ENCODE results near the gene PLXNC1.

PLXNC1 gene

DNA sequence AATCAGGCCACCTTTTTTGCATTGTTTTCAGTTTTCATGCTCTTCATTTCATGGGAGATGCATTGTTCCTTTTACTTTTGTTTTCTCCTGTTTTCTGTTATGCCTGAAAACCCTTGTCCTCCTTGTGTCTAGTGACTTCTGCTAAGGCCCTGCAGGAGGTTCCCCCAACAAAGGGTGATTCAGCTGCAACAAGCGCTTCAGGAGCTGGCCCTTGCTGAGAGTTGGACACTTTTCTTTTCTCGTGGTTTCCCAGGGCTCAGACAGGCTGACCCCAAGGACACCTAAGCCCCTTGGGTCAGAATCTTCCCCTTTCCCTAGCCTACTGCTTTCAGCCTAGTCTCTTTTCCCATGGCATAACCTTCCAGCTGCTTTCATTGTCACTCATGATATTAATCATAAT is 98.9 kb downstream of the PLXNC1 start:
- Histone ChIP-seq H3K4me3 (ENCODE audit: control insufficient read depth in 1 of 7, extremely low read depth in 1 of 7, insufficient read depth in 4 of 7, low read depth in 2 of 7, low read length in 6 of 7) (no peak overlapping the region), H3K36me3 (ENCODE audit: control insufficient read depth in 4 of 4, insufficient read depth in 4 of 4, low read length in 3 of 4) (peaks cover 7 to 41% (median 16%) of the 10 kb centered on the region in 4 experiments), H3K4me1 (ENCODE audit: control extremely low read depth in 1 of 4, control insufficient read depth in 4 of 4, insufficient read depth in 4 of 4, low read length in 3 of 4) (peaks cover 14 to 53% (median 37%) of the 10 kb centered on the region in 4 experiments), H3K27me3 (replicated peaks in 2 of 5; ENCODE audit: control insufficient read depth in 4 of 5, insufficient read depth in 5 of 5, low read length in 4 of 5) (no peaks in the 10 kb centered on the region), H3K27ac (ENCODE audit: insufficient read depth in 1 of 2, low read depth in 1 of 2, low read length in 2 of 2, poor library complexity in 1 of 2, severe bottlenecking in 2 of 2) (no peak overlapping the region), H3K9me3 (ENCODE audit: control extremely low read depth in 1 of 5, control insufficient read depth in 4 of 5, insufficient read depth in 2 of 5, low read depth in 1 of 5, low read length in 4 of 5) (no peaks in the 10 kb centered on the region)
- no peak for DNase-seq
- ChIA-PET POLR2A (no interaction called here), CTCF (interaction anchor here (1.2 to 3.0 kb wide), 3 partner anchors 15 to 144 kb away, joined by 3 to 13 read pairs (median 4); no protein-coding TSS in a partner anchor)
- WGBS (ENCODE audit: insufficient coverage), result 69% methylated on average over 2 of the region's 2 CpGs

DNA sequence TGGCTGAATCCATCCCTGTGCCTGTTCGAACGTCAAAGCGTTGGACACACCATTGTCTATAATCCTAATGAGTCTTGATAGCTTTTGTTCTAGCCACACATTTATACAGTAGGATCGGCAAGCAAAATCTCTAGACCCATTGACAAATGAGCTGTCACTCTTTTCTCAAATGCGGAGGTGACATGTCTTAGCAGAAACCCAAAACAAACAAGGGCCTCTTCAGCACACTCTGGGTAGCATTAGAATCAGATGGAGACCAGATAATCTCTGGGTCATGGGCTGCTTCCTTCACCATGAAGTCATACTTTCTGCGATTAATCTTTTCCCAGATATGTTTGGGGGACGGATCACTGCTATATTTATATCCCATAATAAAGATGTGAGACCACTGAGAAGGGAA is 100.2 kb downstream of the PLXNC1 start:
- H3K4me1 ChIP-seq (ENCODE audit: control extremely low read depth in 1 of 4, control insufficient read depth in 4 of 4, insufficient read depth in 4 of 4, low read length in 3 of 4), result peaks cover 10 to 40% (median 34%) of the 10 kb centered on the region in 4 experiments
- H3K9me3 ChIP-seq (ENCODE audit: control extremely low read depth in 1 of 5, control insufficient read depth in 4 of 5, insufficient read depth in 2 of 5, low read depth in 1 of 5, low read length in 4 of 5), result no peaks in the 10 kb centered on the region
- no peak for DNase-seq
- H3K27ac ChIP-seq (ENCODE audit: insufficient read depth in 1 of 2, low read depth in 1 of 2, low read length in 2 of 2, poor library complexity in 1 of 2, severe bottlenecking in 2 of 2), result no peak overlapping the region
- H3K4me3 ChIP-seq (ENCODE audit: control insufficient read depth in 1 of 7, extremely low read depth in 1 of 7, insufficient read depth in 4 of 7, low read depth in 2 of 7, low read length in 6 of 7), result no peak overlapping the region
- POLR2A ChIA-PET, result no interaction called here
- no peaks in the 10 kb centered on the region for H3K27me3 ChIP-seq (replicated peaks in 2 of 5; ENCODE audit: control insufficient read depth in 4 of 5, insufficient read depth in 5 of 5, low read length in 4 of 5)
- H3K36me3 ChIP-seq (ENCODE audit: control insufficient read depth in 4 of 4, insufficient read depth in 4 of 4, low read length in 3 of 4), result peaks cover 10 to 45% (median 15%) of the 10 kb centered on the region in 4 experiments
- 99% methylated on average over 6 of the region's 7 CpGs for WGBS (ENCODE audit: insufficient coverage)
- CTCF ChIA-PET, result interaction anchor here (1.0 to 3.0 kb wide), 4 partner anchors 12 to 145 kb away, joined by 3 to 13 read pairs (median 4); no protein-coding TSS in a partner anchor

DNA sequence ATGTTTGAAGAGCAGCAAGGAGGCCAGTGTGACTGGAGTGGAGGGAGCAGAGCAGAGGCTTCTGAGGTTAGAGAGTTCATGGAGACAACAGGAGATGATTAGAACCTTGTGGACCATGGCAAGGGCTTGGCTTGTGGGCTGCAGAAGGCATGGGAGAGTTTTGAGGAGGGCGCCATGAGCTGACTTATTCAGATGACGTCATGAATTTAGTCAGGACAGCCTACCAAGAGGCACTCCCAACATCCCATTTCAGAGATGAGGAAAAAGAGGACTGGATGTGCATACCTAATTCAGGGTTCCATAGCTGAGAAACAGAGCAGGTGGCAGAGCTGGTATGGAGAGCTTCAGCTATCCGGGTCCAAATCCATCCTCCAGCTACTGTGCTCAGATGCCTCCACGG is 101.8 kb downstream of the PLXNC1 start:
- Histone ChIP-seq H3K27ac (ENCODE audit: insufficient read depth in 1 of 2, low read depth in 1 of 2, low read length in 2 of 2, poor library complexity in 1 of 2, severe bottlenecking in 2 of 2) (no peak overlapping the region), H3K27me3 (replicated peaks in 2 of 5; ENCODE audit: control insufficient read depth in 4 of 5, insufficient read depth in 5 of 5, low read length in 4 of 5) (no peaks in the 10 kb centered on the region), H3K9me3 (ENCODE audit: control extremely low read depth in 1 of 5, control insufficient read depth in 4 of 5, insufficient read depth in 2 of 5, low read depth in 1 of 5, low read length in 4 of 5) (no peaks in the 10 kb centered on the region), H3K36me3 (ENCODE audit: control insufficient read depth in 4 of 4, insufficient read depth in 4 of 4, low read length in 3 of 4) (peaks cover 10 to 58% (median 22%) of the 10 kb centered on the region in 4 experiments), H3K4me1 (ENCODE audit: control extremely low read depth in 1 of 4, control insufficient read depth in 4 of 4, insufficient read depth in 4 of 4, low read length in 3 of 4) (peaks cover 2 to 27% (median 23%) of the 10 kb centered on the region in 4 experiments), H3K4me3 (ENCODE audit: control insufficient read depth in 1 of 7, extremely low read depth in 1 of 7, insufficient read depth in 4 of 7, low read depth in 2 of 7, low read length in 6 of 7) (no peak overlapping the region)
- 94% methylated on average over 4 of the region's 4 CpGs for WGBS (ENCODE audit: insufficient coverage)
- POLR2A ChIA-PET, result interaction anchor here (0.7 kb wide), 1 partner anchor 34 kb away, joined by 4 read pairs; no protein-coding TSS in a partner anchor
- DNase-seq, result no peak
- CTCF ChIA-PET, result interaction anchor here (1.3 kb wide), 1 partner anchor 12 kb away, joined by 4 read pairs; no protein-coding TSS in a partner anchor

DNA sequence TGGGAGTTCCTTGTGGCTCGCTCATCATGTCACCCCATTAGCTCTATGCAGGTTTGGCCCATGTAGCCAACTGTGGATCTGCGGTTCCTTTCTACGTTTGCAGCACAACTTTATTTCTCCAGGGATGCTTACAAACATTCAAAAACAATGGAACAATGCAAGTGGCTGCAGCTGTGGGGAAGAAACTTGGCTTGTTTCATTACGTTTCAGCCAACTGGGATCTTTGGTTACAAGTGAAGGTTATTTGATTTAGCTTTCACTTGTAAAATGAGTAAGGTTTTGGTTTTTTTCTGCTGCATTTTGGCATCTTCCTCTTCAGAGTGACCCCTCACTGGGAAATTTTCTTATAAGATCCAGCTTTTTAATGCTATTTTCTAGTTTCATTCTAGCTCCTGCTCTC is 105.9 kb downstream of the PLXNC1 start:
- no peak for DNase-seq
- Histone ChIP-seq H3K27ac (ENCODE audit: insufficient read depth in 1 of 2, low read depth in 1 of 2, low read length in 2 of 2, poor library complexity in 1 of 2, severe bottlenecking in 2 of 2) (no peak overlapping the region), H3K27me3 (replicated peaks in 2 of 5; ENCODE audit: control insufficient read depth in 4 of 5, insufficient read depth in 5 of 5, low read length in 4 of 5) (no peaks in the 10 kb centered on the region), H3K36me3 (ENCODE audit: control insufficient read depth in 4 of 4, insufficient read depth in 4 of 4, low read length in 3 of 4) (peaks cover 4 to 65% (median 24%) of the 10 kb centered on the region in 4 experiments), H3K4me1 (ENCODE audit: control extremely low read depth in 1 of 4, control insufficient read depth in 4 of 4, insufficient read depth in 4 of 4, low read length in 3 of 4) (no peaks in the 10 kb centered on the region), H3K9me3 (ENCODE audit: control extremely low read depth in 1 of 5, control insufficient read depth in 4 of 5, insufficient read depth in 2 of 5, low read depth in 1 of 5, low read length in 4 of 5) (no peaks in the 10 kb centered on the region), H3K4me3 (ENCODE audit: control insufficient read depth in 1 of 7, extremely low read depth in 1 of 7, insufficient read depth in 4 of 7, low read depth in 2 of 7, low read length in 6 of 7) (no peak overlapping the region)
- whole genome bisulfite sequencing (ENCODE audit: insufficient coverage), result 100% methylated on average over 2 of the region's 4 CpGs
- POLR2A ChIA-PET, result no interaction called here
- CTCF ChIA-PET, result interaction anchor here (0.6 to 2.3 kb wide), 7 partner anchors 8 to 109 kb away, joined by 3 to 13 read pairs (median 4); no protein-coding TSS in a partner anchor

DNA sequence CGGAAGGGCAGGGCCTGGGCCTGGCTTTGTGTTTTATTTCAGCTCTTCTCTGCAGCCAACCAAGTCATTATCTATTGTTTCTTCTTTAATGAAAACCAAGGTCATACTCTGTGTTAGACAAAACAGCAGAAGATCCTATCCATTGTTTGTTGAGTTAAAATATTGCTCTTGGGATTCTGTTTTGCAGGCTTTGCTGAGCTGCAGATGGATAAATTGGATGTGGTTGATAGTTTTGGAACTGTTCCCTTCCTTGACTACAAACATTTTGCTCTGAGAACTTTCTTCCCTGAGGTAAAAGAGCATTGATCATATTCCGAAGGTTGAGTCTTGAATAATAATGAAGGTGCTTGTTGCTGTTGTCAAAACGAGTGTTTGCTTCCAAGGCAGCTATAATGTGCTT is 106.6 kb downstream of the PLXNC1 start:
- ChIA-PET POLR2A (interaction anchor here (0.6 kb wide), 1 partner anchor 68 kb away, joined by 6 read pairs; no protein-coding TSS in a partner anchor), CTCF (interaction anchor here (0.8 to 1.9 kb wide), 6 partner anchors 8 to 120 kb away, joined by 3 to 7 read pairs (median 4); no protein-coding TSS in a partner anchor)
- no peak overlapping the region for H3K4me3 ChIP-seq (ENCODE audit: control insufficient read depth in 1 of 7, extremely low read depth in 1 of 7, insufficient read depth in 4 of 7, low read depth in 2 of 7, low read length in 6 of 7)
- no peak overlapping the region for H3K27ac ChIP-seq (ENCODE audit: insufficient read depth in 1 of 2, low read depth in 1 of 2, low read length in 2 of 2, poor library complexity in 1 of 2, severe bottlenecking in 2 of 2)
- H3K36me3 ChIP-seq (ENCODE audit: control insufficient read depth in 4 of 4, insufficient read depth in 4 of 4, low read length in 3 of 4), result peaks cover 4 to 63% (median 24%) of the 10 kb centered on the region in 4 experiments
- 89% methylated on average over 1 of the region's 3 CpGs for WGBS (ENCODE audit: insufficient coverage)
- no peak for DNase-seq
- no peaks in the 10 kb centered on the region for H3K9me3 ChIP-seq (ENCODE audit: control extremely low read depth in 1 of 5, control insufficient read depth in 4 of 5, insufficient read depth in 2 of 5, low read depth in 1 of 5, low read length in 4 of 5)
- H3K27me3 ChIP-seq (replicated peaks in 2 of 5; ENCODE audit: control insufficient read depth in 4 of 5, insufficient read depth in 5 of 5, low read length in 4 of 5), result no peaks in the 10 kb centered on the region
- H3K4me1 ChIP-seq (ENCODE audit: control extremely low read depth in 1 of 4, control insufficient read depth in 4 of 4, insufficient read depth in 4 of 4, low read length in 3 of 4), result no peaks in the 10 kb centered on the region

DNA sequence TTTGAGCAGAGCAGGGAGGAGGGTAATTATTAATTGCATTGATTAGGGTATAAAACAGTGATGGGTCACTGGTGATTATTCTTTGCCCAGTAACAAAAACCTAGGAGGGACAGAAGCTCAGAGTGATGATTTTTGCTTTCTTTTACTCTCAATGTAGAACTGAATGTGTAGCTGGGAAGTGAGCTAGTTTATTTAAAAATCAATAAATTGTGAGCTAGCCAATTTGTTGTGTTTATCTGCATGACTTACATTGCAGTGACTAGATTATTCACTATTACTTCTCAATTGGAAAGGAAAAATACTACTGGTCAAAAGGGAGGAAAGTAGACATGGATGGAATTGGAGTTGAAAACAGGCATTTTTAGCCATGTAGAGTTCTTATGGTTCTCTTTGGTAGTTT is 107.1 kb downstream of the PLXNC1 start:
- Histone ChIP-seq H3K4me3 (ENCODE audit: control insufficient read depth in 1 of 7, extremely low read depth in 1 of 7, insufficient read depth in 4 of 7, low read depth in 2 of 7, low read length in 6 of 7) (no peak overlapping the region), H3K9me3 (ENCODE audit: control extremely low read depth in 1 of 5, control insufficient read depth in 4 of 5, insufficient read depth in 2 of 5, low read depth in 1 of 5, low read length in 4 of 5) (no peaks in the 10 kb centered on the region), H3K4me1 (ENCODE audit: control extremely low read depth in 1 of 4, control insufficient read depth in 4 of 4, insufficient read depth in 4 of 4, low read length in 3 of 4) (no peaks in the 10 kb centered on the region), H3K27ac (ENCODE audit: insufficient read depth in 1 of 2, low read depth in 1 of 2, low read length in 2 of 2, poor library complexity in 1 of 2, severe bottlenecking in 2 of 2) (no peak overlapping the region), H3K36me3 (ENCODE audit: control insufficient read depth in 4 of 4, insufficient read depth in 4 of 4, low read length in 3 of 4) (peaks cover 5 to 62% (median 24%) of the 10 kb centered on the region in 4 experiments), H3K27me3 (replicated peaks in 2 of 5; ENCODE audit: control insufficient read depth in 4 of 5, insufficient read depth in 5 of 5, low read length in 4 of 5) (no peaks in the 10 kb centered on the region)
- POLR2A ChIA-PET, result interaction anchor here (0.6 kb wide), 1 partner anchor 69 kb away, joined by 6 read pairs; no protein-coding TSS in a partner anchor
- CTCF ChIA-PET, result interaction anchor here (0.9 to 1.9 kb wide), 4 partner anchors 9 to 120 kb away, joined by 3 to 4 read pairs (median 4); no protein-coding TSS in a partner anchor
- DNase-seq, result no peak

DNA sequence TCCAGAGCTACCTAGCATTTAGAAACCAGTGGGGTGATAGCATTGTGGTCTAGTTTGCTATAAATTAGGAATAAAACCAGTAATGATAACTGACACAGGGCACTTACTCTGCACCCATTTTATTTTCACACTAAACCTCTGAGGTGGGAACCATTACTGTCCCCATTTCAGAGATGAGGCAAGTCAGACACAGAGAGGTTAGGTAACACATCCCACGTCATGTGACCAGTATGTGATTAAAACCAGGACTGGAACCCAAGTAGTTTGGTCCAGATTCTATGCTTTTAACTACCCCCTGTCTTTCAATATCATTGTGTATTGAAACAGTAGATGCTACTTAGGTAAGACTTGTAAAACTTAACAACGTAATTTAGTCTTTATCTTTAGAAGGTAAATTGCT is 110.2 kb downstream of the PLXNC1 start:
- H3K9me3 ChIP-seq (ENCODE audit: control extremely low read depth in 1 of 5, control insufficient read depth in 4 of 5, insufficient read depth in 2 of 5, low read depth in 1 of 5, low read length in 4 of 5), result no peaks in the 10 kb centered on the region
- DNase-seq, result no peak
- H3K36me3 ChIP-seq (ENCODE audit: control insufficient read depth in 4 of 4, insufficient read depth in 4 of 4, low read length in 3 of 4), result peaks cover 11 to 51% (median 26%) of the 10 kb centered on the region in 4 experiments
- ChIA-PET CTCF (interaction anchor here (0.9 to 1.2 kb wide), 3 partner anchors 11 to 113 kb away, joined by 3 to 4 read pairs (median 3); no protein-coding TSS in a partner anchor), POLR2A (no interaction called here)
- H3K27ac ChIP-seq (ENCODE audit: insufficient read depth in 1 of 2, low read depth in 1 of 2, low read length in 2 of 2, poor library complexity in 1 of 2, severe bottlenecking in 2 of 2), result no peak overlapping the region
- H3K4me1 ChIP-seq (ENCODE audit: control extremely low read depth in 1 of 4, control insufficient read depth in 4 of 4, insufficient read depth in 4 of 4, low read length in 3 of 4), result peaks cover 5 to 22% (median 18%) of the 10 kb centered on the region in 4 experiments
- no peaks in the 10 kb centered on the region for H3K27me3 ChIP-seq (replicated peaks in 2 of 5; ENCODE audit: control insufficient read depth in 4 of 5, insufficient read depth in 5 of 5, low read length in 4 of 5)
- no peak overlapping the region for H3K4me3 ChIP-seq (ENCODE audit: control insufficient read depth in 1 of 7, extremely low read depth in 1 of 7, insufficient read depth in 4 of 7, low read depth in 2 of 7, low read length in 6 of 7)
- 100% methylated on average over 1 of the region's 2 CpGs for WGBS (ENCODE audit: insufficient coverage)
